HG02884 (cell line): ENCODE data around the gene SIGMAR1.
"Not testable (repeated sequence)": the region's sequence is repeated elsewhere in the genome, so short reads cannot be mapped to it uniquely, and the experiment has no call there.

Source experiments
- ATAC-seq: cut with Tn5 transposase; IDR thresholded peaks from one replicate; pipeline ENCODE4 v1.9.1; 2021; ENCODE audit warnings: mild to moderate bottlenecking, moderate library complexity; ENCODE audit not compliant: unreplicated experiment

Gene SIGMAR1

GRCh38 chr9:34655394-34655793 lies 17.8 kb upstream of the SIGMAR1 start:
- ATAC-seq = no peak

DNA sequence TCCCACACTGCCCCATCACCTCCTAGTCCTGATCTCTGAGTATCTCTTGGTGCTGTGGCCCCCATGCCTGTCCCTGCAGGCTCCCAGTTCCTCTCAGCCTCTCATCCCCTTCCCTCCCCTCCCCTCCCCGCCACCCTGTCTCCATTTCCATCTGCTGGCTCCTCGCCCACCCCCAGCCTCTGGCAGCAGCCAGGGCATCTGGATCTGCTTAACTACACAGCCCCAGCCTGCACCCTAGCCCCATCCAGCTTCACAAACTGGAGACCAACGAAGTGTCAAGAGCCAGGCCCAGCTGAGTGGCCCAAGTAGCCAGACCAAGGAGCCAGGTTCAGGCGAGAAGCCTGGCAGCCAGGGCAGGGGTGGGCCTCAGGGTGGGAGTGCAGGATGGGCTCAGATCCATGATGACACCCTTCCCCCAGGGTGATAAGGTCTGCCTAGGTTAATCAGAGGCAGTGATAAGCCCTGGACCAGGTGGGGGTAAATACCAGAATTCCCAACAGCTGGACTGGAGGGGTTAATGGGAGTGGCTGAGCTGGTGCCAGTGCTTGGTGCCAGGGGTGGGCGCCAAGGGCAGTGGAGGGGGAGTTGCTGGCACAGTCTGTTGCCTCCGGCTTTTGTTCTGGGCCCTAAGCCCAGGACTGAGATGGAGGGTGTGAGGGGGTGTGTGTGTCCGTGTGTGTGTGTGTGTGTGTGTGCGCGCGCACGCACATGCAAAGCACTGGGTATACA lies 16.9 kb upstream of the SIGMAR1 start:
- no peak for ATAC-seq

DNA sequence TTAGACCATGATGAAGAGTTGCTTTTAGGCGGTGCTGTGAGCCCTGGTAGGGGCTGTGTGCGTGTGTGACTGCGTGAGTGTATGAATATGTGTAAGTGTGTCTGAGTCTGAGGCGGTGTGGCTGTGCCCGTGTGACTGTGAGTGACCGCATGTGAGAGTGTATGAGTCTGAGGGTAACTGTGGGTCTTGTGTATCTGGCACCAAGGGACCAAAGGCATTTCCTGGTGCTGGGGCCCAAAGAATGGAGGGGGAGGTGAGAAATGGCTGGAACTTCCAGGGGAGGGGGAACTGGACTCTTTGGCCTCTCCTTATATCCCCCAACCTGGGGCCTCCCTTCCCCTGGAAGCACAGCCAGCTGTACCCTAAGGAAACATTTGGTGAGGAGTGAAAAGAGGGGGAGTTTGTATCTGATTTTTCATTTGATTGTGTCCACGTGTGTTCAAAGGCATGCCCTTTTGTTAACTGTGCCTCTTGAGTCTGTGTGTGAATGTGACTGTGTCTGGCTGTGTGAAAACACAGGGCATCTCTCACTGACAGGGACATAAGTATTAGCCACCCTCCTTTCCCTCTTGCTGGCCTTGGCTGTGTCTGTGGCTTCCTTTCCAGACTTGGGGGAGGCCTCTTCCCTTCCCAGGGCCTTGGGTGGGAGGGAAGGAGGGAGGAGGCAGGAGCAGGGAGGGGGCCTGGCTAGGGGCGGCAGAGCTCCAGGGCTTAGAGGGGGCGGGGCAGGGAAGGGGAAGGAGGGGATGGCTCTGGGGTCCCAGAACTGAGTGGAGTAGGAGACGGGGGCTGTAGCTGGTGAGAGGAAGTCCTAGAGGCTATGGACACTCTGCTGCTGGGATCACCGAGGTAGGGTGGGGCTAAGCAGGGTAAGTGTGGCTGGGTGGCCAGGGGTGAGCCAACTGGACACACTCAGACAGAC lies 15.8 kb upstream of the SIGMAR1 start:
- no peak for ATAC-seq

- ATAC-seq = no peak
Observed at GRCh38 chr9:34652602-34653000, 15.0 kb upstream of the SIGMAR1 start.

DNA sequence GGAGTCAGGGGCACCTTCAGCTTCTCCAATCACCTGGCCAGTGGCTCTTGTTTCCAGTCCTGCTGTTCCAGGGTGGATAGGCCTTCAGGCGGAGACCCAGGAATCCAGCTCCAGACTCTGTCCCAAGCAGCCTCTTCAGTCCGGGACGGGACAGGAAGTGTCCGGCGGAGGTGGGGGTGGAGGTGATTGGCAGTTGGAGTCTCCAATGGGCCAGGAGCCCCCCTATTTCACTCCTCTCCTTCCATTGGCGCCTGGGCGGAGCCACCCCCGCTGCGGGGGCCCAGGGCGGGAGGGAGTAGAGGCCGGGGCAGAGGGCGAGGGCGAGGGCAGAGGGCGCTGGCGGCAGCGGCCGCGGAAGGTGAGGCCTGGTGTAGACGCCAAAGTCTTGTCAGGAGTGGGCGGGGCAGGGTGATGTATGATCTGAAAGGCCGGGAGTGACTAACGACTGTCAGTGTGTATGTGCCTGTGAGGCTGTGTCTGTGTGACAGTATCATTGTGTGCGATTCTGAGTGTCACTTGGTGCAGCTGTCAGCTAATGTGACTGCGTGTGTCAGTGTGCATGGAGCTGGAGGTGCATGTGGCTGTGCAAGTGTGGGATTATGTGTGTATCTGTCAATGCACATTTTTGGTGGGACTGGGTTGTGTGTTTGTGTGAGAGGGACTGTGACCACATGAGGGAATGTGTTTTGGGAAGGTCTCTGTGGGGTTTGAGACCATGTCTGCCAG lies 14.5 kb upstream of the SIGMAR1 start, which contains the start of gene IL11RA:
Gene IL11RA (plus strand): TSS at position 310 of the 726 bp plus-strand sequence. CDS start 3,033 bp downstream, outside the sequence.
- no peak for ATAC-seq

DNA sequence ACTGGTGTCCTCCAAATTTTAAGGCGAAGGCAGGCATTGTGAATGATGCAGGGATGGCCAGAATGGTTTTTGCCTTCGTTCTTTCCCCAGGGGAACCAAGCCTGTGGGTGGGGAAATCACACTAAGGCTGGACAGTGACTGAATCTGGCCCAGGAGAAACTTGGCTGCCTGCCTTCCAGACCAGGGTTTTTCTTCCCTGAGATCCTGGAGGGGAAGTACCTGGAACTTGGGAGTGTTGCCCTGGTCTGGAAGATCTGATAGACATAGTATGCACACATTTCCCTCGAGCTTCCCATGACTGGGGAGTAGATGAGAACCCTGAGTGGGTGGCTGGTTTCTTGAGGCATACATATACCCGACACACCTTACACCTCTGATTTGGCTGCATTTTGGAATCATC lies 13.7 kb upstream of the SIGMAR1 start:
- ATAC-seq = no peak

DNA sequence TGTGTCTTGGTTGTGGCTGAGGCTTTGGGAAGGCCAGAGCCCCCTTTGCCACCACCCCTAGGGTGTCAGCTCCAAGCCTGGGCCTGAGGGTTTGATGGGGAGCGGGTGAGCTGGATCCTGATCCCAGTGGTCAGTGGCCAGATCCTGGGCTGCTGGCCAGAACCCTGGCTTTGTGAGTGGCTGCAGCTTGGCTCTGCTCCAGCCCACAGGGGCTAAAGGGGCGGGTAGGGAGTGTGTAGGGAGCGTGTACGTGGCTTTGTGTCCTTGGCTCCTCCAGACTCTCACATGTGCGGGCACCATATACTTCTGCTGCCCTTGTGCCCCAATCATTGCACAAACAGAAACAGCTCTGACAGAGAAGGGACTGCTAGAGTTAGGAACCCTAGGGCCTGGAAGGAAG lies 13.2 kb upstream of the SIGMAR1 start:
- no peak for ATAC-seq

DNA sequence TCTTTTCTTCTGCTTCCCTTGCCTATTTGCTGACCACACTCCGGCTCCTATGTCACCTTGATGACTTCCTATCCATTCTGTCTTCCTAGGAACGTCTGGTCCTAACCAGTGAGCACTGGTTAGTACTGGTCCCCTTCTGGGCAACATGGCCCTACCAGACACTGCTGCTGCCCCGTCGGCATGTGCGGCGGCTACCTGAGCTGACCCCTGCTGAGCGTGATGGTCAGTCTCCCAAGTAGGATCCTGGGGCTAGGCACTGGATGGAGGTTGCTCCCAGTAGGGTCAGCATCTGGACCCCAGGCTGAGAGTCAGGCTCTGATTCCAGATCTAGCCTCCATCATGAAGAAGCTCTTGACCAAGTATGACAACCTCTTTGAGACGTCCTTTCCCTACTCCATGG lies 11.1 kb upstream of the SIGMAR1 start:
- ATAC-seq = no peak

- no peak for ATAC-seq
Observed at GRCh38 chr9:34647651-34648050, 10.1 kb upstream of the SIGMAR1 start.

- ATAC-seq = no peak
Observed at GRCh38 chr9:34647084-34647403, 9.5 kb upstream of the SIGMAR1 start.

DNA sequence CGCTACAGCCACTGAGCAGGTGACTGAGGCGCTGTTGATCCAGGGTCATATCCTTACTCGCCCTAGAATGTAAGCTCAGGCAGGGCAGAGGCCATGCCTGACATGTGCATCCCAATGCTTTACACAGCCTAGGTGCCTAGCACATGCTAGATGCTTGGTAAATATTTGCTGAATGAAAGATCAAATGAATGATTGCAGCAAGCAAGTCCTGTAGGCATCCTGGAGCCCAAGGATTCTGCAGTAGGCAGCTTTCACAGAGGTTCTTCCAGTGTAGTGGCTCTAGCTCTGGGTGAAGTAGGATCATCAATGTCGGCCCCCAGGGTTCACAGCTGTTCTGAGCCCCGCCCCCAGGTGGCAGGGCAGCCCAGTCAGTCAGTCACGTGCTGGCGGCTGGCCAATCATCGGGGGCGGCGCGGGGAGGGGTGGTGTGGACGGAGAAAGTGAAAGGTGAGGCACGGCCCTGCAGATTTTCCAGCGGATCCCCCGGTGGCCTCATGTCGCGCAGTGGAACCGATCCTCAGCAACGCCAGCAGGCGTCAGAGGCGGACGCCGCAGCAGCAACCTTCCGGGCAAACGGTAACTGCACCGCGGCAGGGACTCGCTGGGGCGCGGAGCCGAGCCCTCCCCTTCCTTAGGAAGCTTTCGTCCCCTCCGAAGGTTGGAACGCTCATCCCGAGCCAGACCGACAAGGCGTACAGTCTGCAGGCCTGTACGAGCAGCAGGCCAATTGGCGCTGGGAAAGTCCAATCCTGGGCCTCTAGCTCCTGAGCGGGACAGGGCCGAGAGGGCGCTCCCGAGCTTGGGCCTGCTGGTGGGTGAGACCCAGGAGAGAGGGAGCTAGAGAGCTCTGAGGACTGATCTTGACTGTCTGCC lies 8.9 kb upstream of the SIGMAR1 start, which contains the start of gene GALT:
Gene GALT (plus strand): TSS at position 465 of the 873 bp plus-strand sequence. CDS start 30 bp downstream, at position 495.
- ATAC-seq = peak; percentile 87

DNA sequence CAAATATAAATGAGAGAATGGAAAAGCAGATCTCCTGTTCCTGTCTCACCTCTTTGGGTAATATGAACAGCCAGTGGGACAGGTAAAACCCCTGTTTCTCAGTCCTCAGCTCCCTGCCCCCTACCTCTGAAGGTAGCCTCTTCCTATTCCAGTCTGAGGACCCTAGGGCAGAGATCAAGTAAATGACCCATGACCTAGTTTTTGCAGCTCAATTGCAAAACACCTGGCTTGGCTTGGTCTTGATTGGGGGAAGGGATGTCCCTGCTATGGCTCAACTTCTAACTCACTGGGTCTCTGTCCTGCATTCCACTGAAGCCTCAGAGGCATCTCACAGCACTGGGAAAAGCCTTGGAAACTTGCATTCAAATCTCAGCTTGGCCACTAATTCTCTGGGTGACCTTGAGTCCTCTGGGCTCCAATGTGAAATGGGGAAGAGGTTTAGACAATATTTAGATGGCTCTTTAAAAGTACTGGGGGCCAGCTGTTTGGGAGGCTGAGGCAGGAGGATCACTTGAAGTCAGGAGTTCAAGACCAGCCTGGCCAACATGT lies 7.3 kb upstream of the SIGMAR1 start:
- no peak for ATAC-seq

DNA sequence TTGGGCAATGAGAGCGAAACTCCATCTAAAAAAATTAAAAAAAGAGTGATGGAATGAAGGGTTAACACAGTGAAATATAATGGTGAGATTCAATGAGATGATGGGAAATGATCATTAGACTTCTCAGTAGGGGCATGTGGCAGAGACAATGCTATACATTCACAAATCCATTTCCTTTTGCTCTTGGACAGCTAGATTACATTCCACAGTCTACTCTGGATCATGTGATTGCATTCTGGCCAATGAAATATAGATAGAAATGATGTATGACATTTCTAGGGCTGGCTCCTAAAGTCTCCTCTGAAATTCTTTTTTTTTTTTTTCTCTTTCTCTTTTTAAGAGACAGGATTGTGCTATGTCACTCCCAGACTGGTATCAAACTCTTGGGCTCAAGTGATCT lies 5.1 kb upstream of the SIGMAR1 start:
- ATAC-seq = no peak

GRCh38 chr9:34639322-34639721 lies 1.7 kb upstream of the SIGMAR1 start:
- ATAC-seq = not testable (repeated sequence)

- no peak for ATAC-seq
Observed at GRCh38 chr9:34638138-34638445, 505 bp upstream of the SIGMAR1 start.

GRCh38 chr9:34636791-34637355 lies 714 bp downstream of the SIGMAR1 start:
- ATAC-seq = no peak

- no peak for ATAC-seq
Observed at GRCh38 chr9:34635556-34635955, 2.0 kb downstream of the SIGMAR1 start.

DNA sequence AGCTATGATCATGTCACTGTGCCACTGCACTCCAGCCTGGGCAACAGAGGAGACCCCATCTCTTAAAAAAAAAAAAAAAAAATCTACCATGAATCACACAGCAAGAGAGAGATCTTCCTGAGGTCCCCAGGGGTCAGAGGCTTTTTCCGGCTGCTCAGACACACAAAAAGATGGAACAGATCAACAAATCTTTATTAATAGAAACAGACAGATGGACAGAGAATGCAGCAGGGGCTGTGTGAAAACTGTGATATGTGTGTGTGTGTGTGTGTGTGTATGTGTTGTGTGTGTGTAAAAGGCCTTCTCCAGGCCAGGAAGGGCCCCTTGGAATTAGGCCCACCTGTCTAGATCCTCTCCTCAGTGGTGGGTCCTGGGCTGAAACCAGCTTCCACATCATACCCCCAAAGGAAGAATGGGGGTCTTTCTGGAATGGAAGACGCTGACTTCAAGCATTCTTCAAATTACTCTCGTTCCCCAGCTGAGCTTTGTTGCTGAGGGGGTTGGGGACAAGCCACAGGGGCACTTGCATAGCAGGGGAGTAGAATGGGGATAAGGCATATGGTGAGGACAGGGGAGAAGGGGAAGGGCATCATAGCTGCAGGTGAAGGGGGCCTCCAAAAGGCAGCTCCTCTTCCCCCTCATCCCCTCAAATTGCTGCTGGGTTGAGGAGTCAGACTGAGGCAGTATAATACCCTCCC lies 2.9 kb downstream of the SIGMAR1 start:
- no peak for ATAC-seq

- no peak for ATAC-seq
Observed at GRCh38 chr9:34633851-34634550, 3.6 kb downstream of the SIGMAR1 start.
